H1 (cell line): Measurements from ENCODE around the gene KPNA1. TPM values are rescaled to one million over a fixed set of nuclear protein-coding genes. Genes with fewer than 3 reads are reported as not detected.

ENCODE experiments used
- CTCF ChIA-PET: fragments of 300-600 bp; sonication (Branson Sonifier 250); formaldehyde crosslinking; loops from one replicate; lab custom pipeline; 2021; ENCODE audit not compliant: partially characterized antibody; lab: Charles Lee
- POLR2A ChIA-PET: fragments of 300-600 bp; sonication (Branson Sonifier 250); formaldehyde crosslinking; loops from one replicate; lab custom pipeline; 2021; ENCODE audit warnings: inconsistent platforms; ENCODE audit not compliant: partially characterized antibody; lab: Charles Lee
- DNase-seq, 2 experiments: peaks; one replicate each; pipeline versions ENCODE4 v3.0.0 to v3.0.0-alpha.2; 2010 to 2022; ENCODE audit warnings: low spot score in 2 of 2, low read depth in 1 of 2, mixed read lengths in 1 of 2
- FAIRE-seq: peaks from 2 replicates; lab custom pipeline; 2011; peaks lifted over from hg19 to GRCh38; lab: Jason Lieb, UNC
- H2AFZ ChIP-seq: 2 replicates; pipeline ENCODE4 v1.8.1; 2012; ENCODE audit warnings: low read length, inconsistent platforms
- H2AK5ac ChIP-seq: 2 replicates; pipeline ENCODE4 v1.6.1; 2013; ENCODE audit warnings: low read depth, low read length
- H2BK120ac ChIP-seq: replicated peaks from 2 replicates; pipeline ENCODE3; 2013; ENCODE audit warnings: low read depth, low read length, inconsistent platforms
- H2BK12ac ChIP-seq: 2 replicates; pipeline ENCODE4 v1.6.1; 2013; ENCODE audit warnings: low read depth, low read length
- H2BK15ac ChIP-seq: 2 replicates; pipeline ENCODE4 v1.6.1; 2013; ENCODE audit warnings: low read length
- H2BK20ac ChIP-seq: 2 replicates; pipeline ENCODE4 v1.6.1; 2013; ENCODE audit warnings: low read length
- H2BK5ac ChIP-seq: 2 replicates; pipeline ENCODE4 v1.6.1; 2013; ENCODE audit warnings: low read depth, low read length
- H3K14ac ChIP-seq: 2 replicates; pipeline ENCODE4 v1.6.1; 2013; ENCODE audit warnings: inconsistent platforms; ENCODE audit not compliant: insufficient read length
- H3K18ac ChIP-seq: 2 replicates; pipeline ENCODE4 v1.6.1; 2013; ENCODE audit warnings: low read length; ENCODE audit errors: extremely low read depth
- H3K23ac ChIP-seq: 2 replicates; pipeline ENCODE4 v1.6.1; 2013; ENCODE audit warnings: inconsistent platforms; ENCODE audit not compliant: insufficient read length
- H3K23me2 ChIP-seq: 2 replicates; pipeline ENCODE4 v1.6.1; 2013; ENCODE audit warnings: low read depth, low read length
- H3K27ac ChIP-seq: 2 replicates; pipeline ENCODE4 v1.6.1; 2011; ENCODE audit warnings: low read depth, low read length, inconsistent platforms
- H3K27me3 ChIP-seq, 4 experiments: replicated peaks in 1 of 4; 1 replicate in 1 of 4; 2 replicates in 3 of 4; pipeline versions ENCODE4 v1.6.1 to v1.8.1; 2011 to 2013; ENCODE audit warnings: low read length in 3 of 4, mild to moderate bottlenecking in 3 of 4, inconsistent platforms in 2 of 4, mixed read lengths in 2 of 4, moderate library complexity in 1 of 4; ENCODE audit not compliant: control insufficient read depth in 3 of 4, insufficient read depth in 3 of 4; ENCODE audit errors: extremely low read depth in 1 of 4
- H3K36me3 ChIP-seq, 4 experiments: 2 replicates each; pipeline versions ENCODE4 v1.6.1 to v1.8.1; 2011 to 2013; ENCODE audit warnings: mild to moderate bottlenecking in 4 of 4, low read length in 3 of 4, moderate library complexity in 2 of 4, control low read depth in 1 of 4, inconsistent platforms in 1 of 4; ENCODE audit not compliant: insufficient read depth in 4 of 4, control insufficient read depth in 2 of 4
- H3K4ac ChIP-seq: replicated peaks from 2 replicates; pipeline ENCODE3; 2013; ENCODE audit warnings: low read length, low read depth, mixed read lengths, inconsistent platforms; ENCODE audit not compliant: insufficient read length
- H3K4me1 ChIP-seq, 4 experiments: replicated peaks in 1 of 4; 1 replicate in 1 of 4; 2 replicates in 3 of 4; pipeline versions ENCODE4 v1.6.1 to v1.8.1; 2011 to 2013; ENCODE audit warnings: low read length in 3 of 4, inconsistent platforms in 2 of 4, mixed read lengths in 1 of 4; ENCODE audit not compliant: insufficient read depth in 4 of 4, control insufficient read depth in 3 of 4
- H3K4me2 ChIP-seq, 2 experiments: 2 replicates each; pipeline versions ENCODE4 v1.6.1 to v1.8.1; 2011 to 2013; ENCODE audit warnings: low read depth in 2 of 2, low read length in 2 of 2, control low read depth in 1 of 2, inconsistent platforms in 1 of 2, mild to moderate bottlenecking in 1 of 2; ENCODE audit not compliant: insufficient read depth in 1 of 2
- H3K4me3 ChIP-seq, 4 experiments: fragments of 200-600, 300-600 bp in 1 of 4; sonication (generic), shearing (Covaris generic), sonication (Bioruptor Twin) in 1 of 4; 2 replicates each; pipeline versions ENCODE4 v1.5.1 to v1.8.1; 2011 to 2016; ENCODE audit warnings: low read length in 4 of 4, low read depth in 3 of 4, control low read depth in 2 of 4, inconsistent platforms in 2 of 4, mild to moderate bottlenecking in 2 of 4, mixed read lengths in 1 of 4, moderate library complexity in 1 of 4; ENCODE audit not compliant: insufficient read depth in 2 of 4; ENCODE audit errors: extremely low read depth in 1 of 4
- H3K56ac ChIP-seq: replicated peaks from 2 replicates; pipeline ENCODE3; 2013; ENCODE audit warnings: low read depth, mild to moderate bottlenecking, mixed read lengths, low read length, inconsistent platforms; ENCODE audit not compliant: insufficient read length
- H3K79me1 ChIP-seq: 2 replicates; pipeline ENCODE4 v1.6.1; 2013; ENCODE audit warnings: low read depth, low read length, control low read depth
- H3K79me2 ChIP-seq, 2 experiments: 2 replicates each; pipeline versions ENCODE4 v1.6.1 to v1.8.1; 2012 to 2013; ENCODE audit warnings: low read length in 2 of 2, mild to moderate bottlenecking in 2 of 2, inconsistent platforms in 1 of 2; ENCODE audit not compliant: insufficient read depth in 2 of 2, control insufficient read depth in 1 of 2
- H3K9ac ChIP-seq, 4 experiments: replicated peaks in 1 of 4; 1 replicate in 1 of 4; 2 replicates in 3 of 4; pipeline versions ENCODE4 v1.6.1 to v1.8.1; 2011 to 2013; ENCODE audit warnings: low read depth in 3 of 4, low read length in 3 of 4, control low read depth in 2 of 4, mild to moderate bottlenecking in 2 of 4, moderate library complexity in 2 of 4, inconsistent platforms in 1 of 4; ENCODE audit errors: extremely low read depth in 1 of 4
- H3K9me3 ChIP-seq, 2 experiments: 2 replicates each; pipeline versions ENCODE4 v1.6.1 to v1.8.1; 2012 to 2013; ENCODE audit warnings: mild to moderate bottlenecking in 2 of 2, moderate library complexity in 2 of 2, control low read depth in 1 of 2, inconsistent platforms in 1 of 2, low read depth in 1 of 2, low read length in 1 of 2, mixed read lengths in 1 of 2; ENCODE audit not compliant: insufficient read depth in 2 of 2
- H4K20me1 ChIP-seq, 2 experiments: replicated peaks in 1 of 2; 2 replicates each; pipeline versions ENCODE3 to v1.8.1; 2011 to 2013; ENCODE audit warnings: inconsistent platforms in 2 of 2, low read length in 2 of 2, mild to moderate bottlenecking in 1 of 2; ENCODE audit not compliant: insufficient read depth in 2 of 2, control insufficient read depth in 1 of 2
- H4K5ac ChIP-seq: 2 replicates; pipeline ENCODE4 v1.6.1; 2013; ENCODE audit warnings: low read length, low read depth, mixed read lengths, inconsistent platforms; ENCODE audit not compliant: insufficient read length
- H4K8ac ChIP-seq: 2 replicates; pipeline ENCODE4 v1.8.0; 2013; ENCODE audit warnings: mild to moderate bottlenecking, moderate library complexity, low read length, inconsistent platforms; ENCODE audit not compliant: insufficient read depth; ENCODE audit errors: extremely low read depth
- H4K91ac ChIP-seq: replicated peaks from 2 replicates; pipeline ENCODE3; 2013; ENCODE audit warnings: low read length, mixed read lengths, inconsistent platforms; ENCODE audit not compliant: insufficient read length
- BRCA1 ChIP-seq: IDR thresholded peaks from 2 replicates; pipeline ENCODE4 v1.6.1; 2012; ENCODE audit warnings: low read depth, low read length, improper control_type of control experiment
- CREB1 ChIP-seq: IDR thresholded peaks from 2 replicates; pipeline ENCODE4 v1.6.1; 2012; ENCODE audit warnings: inconsistent platforms
- CTBP2 ChIP-seq: IDR thresholded peaks from 2 replicates; pipeline ENCODE4 v1.7.0; 2011; ENCODE audit warnings: borderline replicate concordance, mild to moderate bottlenecking, moderate library complexity, mixed read lengths, low read length; ENCODE audit not compliant: insufficient read depth, insufficient read length
- POLR2A ChIP-seq, 2 experiments: IDR thresholded peaks; 1 replicate in 1 of 2; 2 replicates in 1 of 2; pipeline ENCODE4 v1.6.1; 2011; ENCODE audit warnings: low read depth in 2 of 2, low read length in 2 of 2, mild to moderate bottlenecking in 2 of 2; ENCODE audit errors: control extremely low read depth in 1 of 2
- POLR2AphosphoS5 ChIP-seq: IDR thresholded peaks from 2 replicates; pipeline ENCODE4 v1.6.1; 2011; ENCODE audit warnings: low read depth, low read length
- RAD21 ChIP-seq, 2 experiments: IDR thresholded peaks in 1 of 2; conservative IDR thresholded peaks in 1 of 2; 2 replicates each; pipeline ENCODE4 v1.6.1; 2011; ENCODE audit warnings: low read depth in 2 of 2, low read length in 2 of 2, improper control_type of control experiment in 1 of 2, inconsistent platforms in 1 of 2, mild to moderate bottlenecking in 1 of 2, moderate library complexity in 1 of 2
- RXRA ChIP-seq: IDR thresholded peaks from 2 replicates; pipeline ENCODE4 v1.6.1; 2011; ENCODE audit warnings: low read depth, mild to moderate bottlenecking, low read length, moderate library complexity; ENCODE audit not compliant: insufficient read depth
- SAP30 ChIP-seq: fragments of 300-600 bp; sonication (generic); IDR thresholded peaks from 2 replicates; pipeline ENCODE4 v1.7.1; 2012; ENCODE audit warnings: low read length, moderate library complexity, mild to moderate bottlenecking, inconsistent platforms; ENCODE audit not compliant: insufficient read depth, insufficient replicate concordance
- SIX5 ChIP-seq: IDR thresholded peaks from 2 replicates; pipeline ENCODE4 v1.6.1; 2011; ENCODE audit warnings: mild to moderate bottlenecking, low read depth, low read length
- SP1 ChIP-seq: IDR thresholded peaks from 2 replicates; pipeline ENCODE4 v1.6.1; 2011; ENCODE audit warnings: low read depth, low read length
- ZNF274 ChIP-seq: IDR thresholded peaks from 2 replicates; pipeline ENCODE4 v1.7.0; 2012; ENCODE audit warnings: low read length, borderline replicate concordance; ENCODE audit errors: extremely low read depth
- WGBS, 2 experiments: shearing (Covaris generic) in 1 of 2; methylation state at CpG; one replicate each; pipeline versions ENCODE4 v1.1.6 to v1.1.7; 2013 to 2015; ENCODE audit warnings: low lambda C conversion rate in 2 of 2, mixed read lengths in 2 of 2, inconsistent platforms in 1 of 2, low coverage in 1 of 2, missing lambda C conversion rate in 1 of 2; ENCODE audit not compliant: insufficient replicate concordance in 2 of 2, insufficient coverage in 1 of 2, insufficient read length in 1 of 2; ENCODE audit errors: extremely low coverage in 1 of 2, missing lambda C conversion rate in 1 of 2; 5-methylcytosine and 5-hydroxymethylcytosine counted together
- polyA plus RNA-seq, 7 experiments: library from polyadenylated mRNA; depleted of rRNA in 3 of 7; stranded (reverse) in 5 of 7; unstranded in 2 of 7; fragments of >200 nt in 5 of 7; fragments of 200-250 nt in 2 of 7; gene quantifications; 1 replicate in 5 of 7; 2 replicates in 1 of 7; 4 replicates in 1 of 7; pipeline versions ENCODE4 v1.2.1 to v1.2.3, GENCODE V29; 2011 to 2013; ENCODE audit warnings: missing spikeins in 2 of 7, mixed read lengths in 2 of 7
- total RNA-seq: library from RNA; stranded (reverse); fragmentation: NEBNext Ultra II Directional; extraction: Animal tissue kit (Norgen Biotek cat#: 25700); gene quantifications from 2 replicates; pipeline ENCODE4 v1.2.1, GENCODE V29; 2021

KPNA1 gene
- total and polyA plus RNA-seq, 2 of the 8 experiments (the other 6 are each of a cell fraction or from before 2014, with no cell fraction given), result 14.8 to 63.0 TPM

GRCh38 chr3:122430371-122430770 is 84.4 kb downstream of the KPNA1 start:
- Histone ChIP-seq H2BK20ac (no peak overlapping the region), H3K4me3 (no peak overlapping the region), H3K56ac (no peak overlapping the region), H3K4me2 (no peak overlapping the region), H3K9ac (no peak overlapping the region), H4K8ac (no peak overlapping the region), H3K4me1 (no peaks in the 10 kb centered on the region), H2BK15ac (no peak overlapping the region), H4K20me1 (peaks cover 0 to 2% of the 10 kb centered on the region in 2 experiments), H2BK12ac (no peak overlapping the region), H3K79me1 (no peaks in the 10 kb centered on the region), H3K4ac (no peak overlapping the region), H3K9me3 (no peaks in the 10 kb centered on the region), H3K23ac (no peak overlapping the region), H3K14ac (no peak overlapping the region), H2AFZ (no peak overlapping the region), H3K18ac (no peak overlapping the region), H3K27me3 (no peaks in the 10 kb centered on the region), H4K91ac (no peak overlapping the region), H3K23me2 (no peaks in the 10 kb centered on the region; the same call in 1 of the 2 replicates), H2BK120ac (no peak overlapping the region), H3K27ac (no peak overlapping the region), H3K79me2 (no peaks in the 10 kb centered on the region), H3K36me3 (peaks cover 4 to 49% (median 14%) of the 10 kb centered on the region in 4 experiments; a peak in 7 of 8 replicates), H4K5ac (no peak overlapping the region), H2AK5ac (no peak overlapping the region), H2BK5ac (no peak overlapping the region)
- ChIA-PET POLR2A (interaction anchor here (1.5 kb wide), 1 partner anchor 9 kb away, joined by 3 read pairs; no protein-coding TSS in a partner anchor), CTCF (interaction anchor here (1.3 kb wide), 1 partner anchor 28 kb away, joined by 3 read pairs; no protein-coding TSS in a partner anchor)
- no peak for DNase-seq
- no peak for FAIRE-seq
- whole genome bisulfite sequencing, 2 experiments, result 92% methylated on average over 2 of the region's 2 CpGs; no CpG with 5 or more reads in 1 of the 2 experiments
- TF ChIP-seq POLR2AphosphoS5 (no peak), RXRA (no peak), BRCA1 (no peak), CTBP2 (no peak), ZNF274 (no peak), RAD21 (IDR thresholded peaks at IDR 0.05 in 1 of 2, conservative IDR thresholded peaks at IDR 0.05 in 1 of 2; ENCODE audit: low read depth in 2 of 2, low read length in 2 of 2) (no peak), SP1 (no peak), POLR2A (IDR thresholded peaks at IDR 0.05; ENCODE audit: control extremely low read depth in 1 of 2, low read depth in 2 of 2, low read length in 2 of 2) (no peak), SAP30 (no peak), CREB1 (no peak), SIX5 (no peak)
